GM21526 (cell line): ENCODE data around the gene CORO7.

Experiments
- ATAC-seq: cut with Tn5 transposase; IDR thresholded peaks from one replicate; pipeline ENCODE4 v1.9.1; 2021; ENCODE audit warnings: moderate library complexity; ENCODE audit not compliant: unreplicated experiment, low FRiP score

Gene CORO7

GRCh38 chr16:4373356-4373908, 43.0 kb downstream of the CORO7 start:
- ATAC-seq, result no peak

GRCh38 chr16:4372578-4373355, 43.6 kb downstream of the CORO7 start:
- no peak for ATAC-seq

GRCh38 chr16:4372001-4372577, 44.3 kb downstream of the CORO7 start:
- no peak for ATAC-seq

GRCh38 chr16:4371357-4372000, 44.9 kb downstream of the CORO7 start, which contains the start of gene VASN:
VASN (plus strand) TSS chr16:4371848; CDS start chr16:4380878, 9,030 bp downstream.
- peak; percentile 49 for ATAC-seq

- no peak for ATAC-seq
Measured at GRCh38 chr16:4370570-4371356, 45.6 kb downstream of the CORO7 start.

- no peak for ATAC-seq
Measured at GRCh38 chr16:4370151-4370550, 46.2 kb downstream of the CORO7 start.

GRCh38 chr16:4369007-4369733, 47.2 kb downstream of the CORO7 start:
- no peak for ATAC-seq

- ATAC-seq, result no peak
Measured at GRCh38 chr16:4367393-4367856, 49.0 kb downstream of the CORO7 start.

GRCh38 chr16:4366016-4366415, 50.4 kb downstream of the CORO7 start:
- no peak for ATAC-seq

GRCh38 chr16:4365615-4366014, 50.8 kb downstream of the CORO7 start:
- ATAC-seq, result no peak

- no peak for ATAC-seq
Measured at GRCh38 chr16:4365014-4365406, 51.4 kb downstream of the CORO7 start.

- ATAC-seq, result no peak
Measured at GRCh38 chr16:4364196-4365013, 52.0 kb downstream of the CORO7 start.

- no peak for ATAC-seq
Measured at GRCh38 chr16:4362476-4363135, 53.8 kb downstream of the CORO7 start.

GRCh38 chr16:4361944-4362311, 54.5 kb downstream of the CORO7 start:
- ATAC-seq, result no peak

GRCh38 chr16:4361033-4361943, 55.1 kb downstream of the CORO7 start:
- no peak for ATAC-seq

GRCh38 chr16:4360538-4361021, 55.8 kb downstream of the CORO7 start:
- ATAC-seq, result no peak

- ATAC-seq, result no peak
Measured at GRCh38 chr16:4359914-4360313, 56.5 kb downstream of the CORO7 start.
